Measurements from ENCODE around the gene ADGRV1.

GRCh38 chr5:90783460-90784333, 225.1 kb downstream of the ADGRV1 start:
- TF ChIP-seq, protein P1, sequence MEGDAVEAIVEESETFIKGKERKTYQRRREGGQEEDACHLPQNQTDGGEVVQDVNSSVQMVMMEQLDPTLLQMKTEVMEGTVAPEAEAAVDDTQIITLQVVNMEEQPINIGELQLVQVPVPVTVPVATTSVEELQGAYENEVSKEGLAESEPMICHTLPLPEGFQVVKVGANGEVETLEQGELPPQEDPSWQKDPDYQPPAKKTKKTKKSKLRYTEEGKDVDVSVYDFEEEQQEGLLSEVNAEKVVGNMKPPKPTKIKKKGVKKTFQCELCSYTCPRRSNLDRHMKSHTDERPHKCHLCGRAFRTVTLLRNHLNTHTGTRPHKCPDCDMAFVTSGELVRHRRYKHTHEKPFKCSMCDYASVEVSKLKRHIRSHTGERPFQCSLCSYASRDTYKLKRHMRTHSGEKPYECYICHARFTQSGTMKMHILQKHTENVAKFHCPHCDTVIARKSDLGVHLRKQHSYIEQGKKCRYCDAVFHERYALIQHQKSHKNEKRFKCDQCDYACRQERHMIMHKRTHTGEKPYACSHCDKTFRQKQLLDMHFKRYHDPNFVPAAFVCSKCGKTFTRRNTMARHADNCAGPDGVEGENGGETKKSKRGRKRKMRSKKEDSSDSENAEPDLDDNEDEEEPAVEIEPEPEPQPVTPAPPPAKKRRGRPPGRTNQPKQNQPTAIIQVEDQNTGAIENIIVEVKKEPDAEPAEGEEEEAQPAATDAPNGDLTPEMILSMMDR (IDR thresholded peaks at IDR 0.05; ENCODE audit: low read depth, low read length): peak; percentile 81
- TF ChIP-seq POLR2A (IDR thresholded peaks at IDR 0.05; ENCODE audit: extremely low read depth, insufficient read length): no peak

All from NB4 (cell line).